ENCODE measurements around the gene IKZF1. TPM values are rescaled to one million over a fixed set of nuclear protein-coding genes. Genes with fewer than 3 reads are reported as not detected.

Gene IKZF1
- total RNA-seq, 1 experiment from 2014 or later: 2.3 TPM

DNA sequence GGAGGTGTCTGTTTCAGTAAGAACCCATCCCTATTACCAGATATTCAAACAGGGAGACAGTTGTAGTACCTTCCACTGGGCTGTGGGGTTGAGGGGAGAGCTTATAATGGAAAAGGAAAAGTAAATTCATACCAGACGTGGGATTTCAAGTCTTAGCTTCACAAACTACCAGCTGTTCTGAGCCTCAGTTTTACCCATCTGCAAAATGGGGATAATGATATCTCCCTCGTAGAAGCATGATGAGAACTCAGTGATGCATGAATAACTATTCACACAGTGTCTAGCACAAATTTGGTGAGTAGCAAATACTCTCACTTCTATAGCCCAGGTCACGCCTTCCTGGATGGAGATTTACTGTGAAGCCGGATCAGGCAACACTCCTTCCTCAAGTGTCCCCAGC is 29.1 kb upstream of the IKZF1 start:
- H3K4me3 Mint-ChIP-seq: no peak overlapping the region
- no peak for DNase-seq (ENCODE audit: low spot score)
- no peaks in the 10 kb centered on the region for H3K4me1 Mint-ChIP-seq
- no peak overlapping the region for H3K27ac Mint-ChIP-seq
- H3K36me3 Mint-ChIP-seq: no peaks in the 10 kb centered on the region
- ChIA-PET POLR2A (no interaction called here), CTCF (no interaction called here)
- ATAC-seq: no peak
- peaks cover 2% of the 10 kb centered on the region for H3K27me3 Mint-ChIP-seq (ENCODE audit: low read depth)
- TF ChIP-seq, protein P1, sequence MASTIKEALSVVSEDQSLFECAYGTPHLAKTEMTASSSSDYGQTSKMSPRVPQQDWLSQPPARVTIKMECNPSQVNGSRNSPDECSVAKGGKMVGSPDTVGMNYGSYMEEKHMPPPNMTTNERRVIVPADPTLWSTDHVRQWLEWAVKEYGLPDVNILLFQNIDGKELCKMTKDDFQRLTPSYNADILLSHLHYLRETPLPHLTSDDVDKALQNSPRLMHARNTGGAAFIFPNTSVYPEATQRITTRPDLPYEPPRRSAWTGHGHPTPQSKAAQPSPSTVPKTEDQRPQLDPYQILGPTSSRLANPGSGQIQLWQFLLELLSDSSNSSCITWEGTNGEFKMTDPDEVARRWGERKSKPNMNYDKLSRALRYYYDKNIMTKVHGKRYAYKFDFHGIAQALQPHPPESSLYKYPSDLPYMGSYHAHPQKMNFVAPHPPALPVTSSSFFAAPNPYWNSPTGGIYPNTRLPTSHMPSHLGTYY (CRISPR knock-in tag; IDR thresholded peaks at IDR 0.05): no peak
- TF ChIP-seq SMAD3 (CRISPR knock-in tag; IDR thresholded peaks at IDR 0.05; ENCODE audit: borderline replicate concordance) (no peak), TEAD4 (CRISPR knock-in tag; IDR thresholded peaks at IDR 0.05) (no peak), ZNF671 (CRISPR knock-in tag; IDR thresholded peaks at IDR 0.05) (no peak), ZNF317 (CRISPR knock-in tag; IDR thresholded peaks at IDR 0.05; ENCODE audit: borderline replicate concordance, low read depth) (no peak), MXD4 (CRISPR knock-in tag; IDR thresholded peaks at IDR 0.05; ENCODE audit: borderline replicate concordance) (no peak), NR1H2 (CRISPR knock-in tag; IDR thresholded peaks at IDR 0.05) (no peak), NFYB (CRISPR knock-in tag; conservative IDR thresholded peaks at IDR 0.05; ENCODE audit: low read depth) (no peak), OVOL2 (CRISPR knock-in tag; IDR thresholded peaks at IDR 0.05; ENCODE audit: borderline replicate concordance) (no peak), ZNF232 (CRISPR knock-in tag; IDR thresholded peaks at IDR 0.05) (no peak), HMGA2 (CRISPR knock-in tag; IDR thresholded peaks at IDR 0.05) (no peak), ZNF219 (CRISPR knock-in tag; IDR thresholded peaks at IDR 0.05; ENCODE audit: borderline replicate concordance) (no peak), ELF4 (CRISPR knock-in tag; IDR thresholded peaks at IDR 0.05; ENCODE audit: low read depth) (no peak)
- TF ChIP-seq, protein P2, sequence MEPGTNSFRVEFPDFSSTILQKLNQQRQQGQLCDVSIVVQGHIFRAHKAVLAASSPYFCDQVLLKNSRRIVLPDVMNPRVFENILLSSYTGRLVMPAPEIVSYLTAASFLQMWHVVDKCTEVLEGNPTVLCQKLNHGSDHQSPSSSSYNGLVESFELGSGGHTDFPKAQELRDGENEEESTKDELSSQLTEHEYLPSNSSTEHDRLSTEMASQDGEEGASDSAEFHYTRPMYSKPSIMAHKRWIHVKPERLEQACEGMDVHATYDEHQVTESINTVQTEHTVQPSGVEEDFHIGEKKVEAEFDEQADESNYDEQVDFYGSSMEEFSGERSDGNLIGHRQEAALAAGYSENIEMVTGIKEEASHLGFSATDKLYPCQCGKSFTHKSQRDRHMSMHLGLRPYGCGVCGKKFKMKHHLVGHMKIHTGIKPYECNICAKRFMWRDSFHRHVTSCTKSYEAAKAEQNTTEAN (CRISPR knock-in tag; IDR thresholded peaks at IDR 0.05): no peak
- TF ChIP-seq, protein P3, sequence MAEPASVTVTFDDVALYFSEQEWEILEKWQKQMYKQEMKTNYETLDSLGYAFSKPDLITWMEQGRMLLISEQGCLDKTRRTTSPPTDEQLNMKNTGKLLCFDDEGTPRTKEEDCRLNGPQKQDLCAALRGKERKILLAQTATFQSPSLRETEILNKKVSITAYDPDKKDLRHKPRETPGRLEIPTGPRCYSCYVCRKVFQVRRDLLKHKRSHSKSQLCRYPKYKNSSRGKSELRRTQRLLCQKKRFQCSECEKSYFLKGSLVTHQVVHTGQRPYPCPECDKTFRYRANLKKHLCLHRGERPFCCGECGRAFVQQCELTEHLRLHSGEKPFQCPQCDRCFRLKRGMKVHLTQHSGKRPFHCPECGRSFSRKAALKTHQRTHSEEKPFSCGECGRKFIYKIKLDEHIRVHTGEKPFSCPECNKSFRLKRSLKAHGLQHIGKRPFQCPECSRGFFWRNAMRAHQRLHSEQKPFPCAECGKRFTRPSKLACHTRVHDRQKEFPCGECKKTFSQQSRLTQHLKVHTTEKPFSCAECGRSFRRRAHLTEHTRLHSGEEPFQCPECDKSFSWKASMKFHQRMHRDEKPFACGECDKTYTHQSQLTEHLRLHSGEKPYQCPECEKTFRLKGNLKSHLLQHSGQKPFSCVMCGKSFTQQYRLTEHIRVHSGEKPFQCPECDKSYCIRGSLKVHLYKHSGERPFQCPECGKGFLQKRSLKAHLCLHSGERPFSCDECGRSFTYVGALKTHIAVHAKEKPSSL (CRISPR knock-in tag; conservative IDR thresholded peaks at IDR 0.05): no peak
- TF ChIP-seq, protein P4, sequence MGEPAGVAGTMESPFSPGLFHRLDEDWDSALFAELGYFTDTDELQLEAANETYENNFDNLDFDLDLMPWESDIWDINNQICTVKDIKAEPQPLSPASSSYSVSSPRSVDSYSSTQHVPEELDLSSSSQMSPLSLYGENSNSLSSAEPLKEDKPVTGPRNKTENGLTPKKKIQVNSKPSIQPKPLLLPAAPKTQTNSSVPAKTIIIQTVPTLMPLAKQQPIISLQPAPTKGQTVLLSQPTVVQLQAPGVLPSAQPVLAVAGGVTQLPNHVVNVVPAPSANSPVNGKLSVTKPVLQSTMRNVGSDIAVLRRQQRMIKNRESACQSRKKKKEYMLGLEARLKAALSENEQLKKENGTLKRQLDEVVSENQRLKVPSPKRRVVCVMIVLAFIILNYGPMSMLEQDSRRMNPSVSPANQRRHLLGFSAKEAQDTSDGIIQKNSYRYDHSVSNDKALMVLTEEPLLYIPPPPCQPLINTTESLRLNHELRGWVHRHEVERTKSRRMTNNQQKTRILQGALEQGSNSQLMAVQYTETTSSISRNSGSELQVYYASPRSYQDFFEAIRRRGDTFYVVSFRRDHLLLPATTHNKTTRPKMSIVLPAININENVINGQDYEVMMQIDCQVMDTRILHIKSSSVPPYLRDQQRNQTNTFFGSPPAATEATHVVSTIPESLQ (CRISPR knock-in tag; IDR thresholded peaks at IDR 0.05): no peak
- TF ChIP-seq, protein P5, sequence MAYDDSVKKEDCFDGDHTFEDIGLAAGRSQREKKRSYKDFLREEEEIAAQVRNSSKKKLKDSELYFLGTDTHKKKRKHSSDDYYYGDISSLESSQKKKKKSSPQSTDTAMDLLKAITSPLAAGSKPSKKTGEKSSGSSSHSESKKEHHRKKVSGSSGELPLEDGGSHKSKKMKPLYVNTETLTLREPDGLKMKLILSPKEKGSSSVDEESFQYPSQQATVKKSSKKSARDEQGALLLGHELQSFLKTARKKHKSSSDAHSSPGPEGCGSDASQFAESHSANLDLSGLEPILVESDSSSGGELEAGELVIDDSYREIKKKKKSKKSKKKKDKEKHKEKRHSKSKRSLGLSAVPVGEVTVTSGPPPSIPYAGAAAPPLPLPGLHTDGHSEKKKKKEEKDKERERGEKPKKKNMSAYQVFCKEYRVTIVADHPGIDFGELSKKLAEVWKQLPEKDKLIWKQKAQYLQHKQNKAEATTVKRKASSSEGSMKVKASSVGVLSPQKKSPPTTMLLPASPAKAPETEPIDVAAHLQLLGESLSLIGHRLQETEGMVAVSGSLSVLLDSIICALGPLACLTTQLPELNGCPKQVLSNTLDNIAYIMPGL (CRISPR knock-in tag; IDR thresholded peaks at IDR 0.05): no peak
- TF ChIP-seq, protein P6, sequence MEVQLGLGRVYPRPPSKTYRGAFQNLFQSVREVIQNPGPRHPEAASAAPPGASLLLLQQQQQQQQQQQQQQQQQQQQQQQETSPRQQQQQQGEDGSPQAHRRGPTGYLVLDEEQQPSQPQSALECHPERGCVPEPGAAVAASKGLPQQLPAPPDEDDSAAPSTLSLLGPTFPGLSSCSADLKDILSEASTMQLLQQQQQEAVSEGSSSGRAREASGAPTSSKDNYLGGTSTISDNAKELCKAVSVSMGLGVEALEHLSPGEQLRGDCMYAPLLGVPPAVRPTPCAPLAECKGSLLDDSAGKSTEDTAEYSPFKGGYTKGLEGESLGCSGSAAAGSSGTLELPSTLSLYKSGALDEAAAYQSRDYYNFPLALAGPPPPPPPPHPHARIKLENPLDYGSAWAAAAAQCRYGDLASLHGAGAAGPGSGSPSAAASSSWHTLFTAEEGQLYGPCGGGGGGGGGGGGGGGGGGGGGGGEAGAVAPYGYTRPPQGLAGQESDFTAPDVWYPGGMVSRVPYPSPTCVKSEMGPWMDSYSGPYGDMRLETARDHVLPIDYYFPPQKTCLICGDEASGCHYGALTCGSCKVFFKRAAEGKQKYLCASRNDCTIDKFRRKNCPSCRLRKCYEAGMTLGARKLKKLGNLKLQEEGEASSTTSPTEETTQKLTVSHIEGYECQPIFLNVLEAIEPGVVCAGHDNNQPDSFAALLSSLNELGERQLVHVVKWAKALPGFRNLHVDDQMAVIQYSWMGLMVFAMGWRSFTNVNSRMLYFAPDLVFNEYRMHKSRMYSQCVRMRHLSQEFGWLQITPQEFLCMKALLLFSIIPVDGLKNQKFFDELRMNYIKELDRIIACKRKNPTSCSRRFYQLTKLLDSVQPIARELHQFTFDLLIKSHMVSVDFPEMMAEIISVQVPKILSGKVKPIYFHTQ (CRISPR knock-in tag; IDR thresholded peaks at IDR 0.05): no peak
- TF ChIP-seq, protein P7, sequence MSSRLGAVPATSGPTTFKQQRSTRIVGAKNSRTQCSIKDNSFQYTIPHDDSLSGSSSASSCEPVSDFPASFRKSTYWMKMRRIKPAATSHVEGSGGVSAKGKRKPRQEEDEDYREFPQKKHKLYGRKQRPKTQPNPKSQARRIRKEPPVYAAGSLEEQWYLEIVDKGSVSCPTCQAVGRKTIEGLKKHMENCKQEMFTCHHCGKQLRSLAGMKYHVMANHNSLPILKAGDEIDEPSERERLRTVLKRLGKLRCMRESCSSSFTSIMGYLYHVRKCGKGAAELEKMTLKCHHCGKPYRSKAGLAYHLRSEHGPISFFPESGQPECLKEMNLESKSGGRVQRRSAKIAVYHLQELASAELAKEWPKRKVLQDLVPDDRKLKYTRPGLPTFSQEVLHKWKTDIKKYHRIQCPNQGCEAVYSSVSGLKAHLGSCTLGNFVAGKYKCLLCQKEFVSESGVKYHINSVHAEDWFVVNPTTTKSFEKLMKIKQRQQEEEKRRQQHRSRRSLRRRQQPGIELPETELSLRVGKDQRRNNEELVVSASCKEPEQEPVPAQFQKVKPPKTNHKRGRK (CRISPR knock-in tag; IDR thresholded peaks at IDR 0.05; ENCODE audit: borderline replicate concordance): no peak
- peaks cover under 1% of the 10 kb centered on the region for H3K9me3 Mint-ChIP-seq

Measured in WTC11 (cell line).